OCI-LY3 (cell line): ENCODE data around the gene KDM4C.
"Not testable (repeated sequence)": the region's sequence is repeated elsewhere in the genome, so short reads cannot be mapped to it uniquely, and the experiment has no call there.

ENCODE experiments used
- H2AFZ ChIP-seq: fragments of 200-600, 300-600 bp; shearing (Covaris generic); 2 replicates; pipeline ENCODE4 v1.6.0; 2014; ENCODE audit warnings: antibody characterized with exemption, low read depth, low read length
- H3K27ac ChIP-seq: fragments of 200-600, 300-600 bp; sonication (generic); 2 replicates; pipeline ENCODE4 v1.5.1; 2014; ENCODE audit warnings: mild to moderate bottlenecking, low read length, moderate library complexity, mixed read lengths
- H3K27me3 ChIP-seq: fragments of 200-600, 300-600 bp; sonication (generic); 2 replicates; pipeline ENCODE4 v1.6.1; 2014; ENCODE audit warnings: low read depth, low read length, mixed read lengths
- H3K36me3 ChIP-seq: fragments of 200-600, 300-600 bp; sonication (generic); replicated peaks from 2 replicates; pipeline ENCODE3; 2014; ENCODE audit warnings: low read depth, low read length, mixed read lengths
- H3K4me1 ChIP-seq: fragments of 300-600, 200-600 bp; sonication (generic); 2 replicates; pipeline ENCODE4 v1.6.1; 2014; ENCODE audit warnings: low read length, mixed read lengths
- H3K4me2 ChIP-seq: fragments of 200-600, 300-600 bp; sonication (generic); 2 replicates; pipeline ENCODE4 v1.6.1; 2014; ENCODE audit warnings: low read length, mixed read lengths
- H3K4me3 ChIP-seq: fragments of 300-600, 200-600 bp; sonication (generic); 2 replicates; pipeline ENCODE4 v1.5.1; 2014; ENCODE audit warnings: antibody characterized with exemption, mild to moderate bottlenecking, low read length, moderate library complexity
- H3K79me2 ChIP-seq: fragments of 300-600, 200-600 bp; shearing (Covaris generic); 2 replicates; pipeline ENCODE4 v1.6.1; 2014; ENCODE audit warnings: mild to moderate bottlenecking, low read length, mixed read lengths
- H3K9ac ChIP-seq: fragments of 300-600, 200-600 bp; shearing (Covaris generic); 2 replicates; pipeline ENCODE4 v1.6.0; 2014; ENCODE audit warnings: mild to moderate bottlenecking, low read length, moderate library complexity
- H3K9me3 ChIP-seq: fragments of 200-600, 300-600 bp; shearing (Covaris generic); 2 replicates; pipeline ENCODE4 v1.6.1; 2014; ENCODE audit warnings: low read length, mixed read lengths; ENCODE audit not compliant: insufficient read depth
- H4K20me1 ChIP-seq: fragments of 200-600, 300-600 bp; sonication (generic); 2 replicates; pipeline ENCODE4 v1.6.1; 2016; ENCODE audit warnings: low read length, mixed read lengths; ENCODE audit not compliant: insufficient read depth
- CTCF ChIP-seq: fragments of 200-600, 300-600 bp; sonication (generic); IDR thresholded peaks from 2 replicates; pipeline ENCODE4 v1.5.1; 2014; ENCODE audit warnings: antibody characterized with exemption, low read length, low read depth
- EZH2phosphoT487 ChIP-seq: fragments of 200-600 bp; shearing (Covaris generic); IDR thresholded peaks from 2 replicates; pipeline ENCODE4 v1.6.1; 2018; ENCODE audit warnings: antibody characterized with exemption, mixed run types, low read depth

The KDM4C gene

DNA sequence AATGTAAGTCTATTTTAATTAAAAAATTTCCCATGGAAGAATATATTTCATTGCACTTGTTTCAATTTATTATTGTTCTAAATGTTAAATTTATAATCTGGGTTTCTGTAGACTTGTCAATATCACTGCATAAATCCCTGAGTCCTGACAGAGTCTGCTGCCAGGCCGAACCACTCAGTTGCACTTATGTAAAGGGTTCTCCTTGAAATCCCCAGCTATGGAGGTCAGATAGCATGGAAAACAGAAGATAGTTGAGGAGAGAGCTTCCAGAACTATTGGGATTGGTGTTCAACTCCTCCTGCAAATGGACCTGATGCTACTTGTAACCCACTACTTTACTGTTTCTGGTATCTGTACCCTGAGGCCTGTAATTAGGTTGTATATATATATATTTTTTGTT lies 37.2 kb downstream of the KDM4C start:
- Histone ChIP-seq H4K20me1 (peaks cover 15% of the 10 kb centered on the region; the same call in 1 of the 2 replicates), H3K27me3 (no peaks in the 10 kb centered on the region), H3K36me3 (peaks cover 15% of the 10 kb centered on the region), H3K79me2 (peaks cover 11% of the 10 kb centered on the region), H3K9me3 (no peaks in the 10 kb centered on the region), H3K9ac (no peak overlapping the region), H3K4me1 (no peaks in the 10 kb centered on the region), H3K4me2 (no peak overlapping the region), H3K27ac (no peak overlapping the region), H2AFZ (no peak overlapping the region), H3K4me3 (no peak overlapping the region)
- no peak for TF ChIP-seq CTCF
- TF ChIP-seq EZH2phosphoT487, result no peak

- Histone ChIP-seq H3K9ac (no peak overlapping the region), H3K36me3 (peaks cover 5% of the 10 kb centered on the region), H3K79me2 (no peaks in the 10 kb centered on the region), H3K27me3 (no peaks in the 10 kb centered on the region), H3K27ac (no peak overlapping the region), H3K4me1 (no peaks in the 10 kb centered on the region), H2AFZ (no peak overlapping the region), H4K20me1 (no peaks in the 10 kb centered on the region), H3K4me2 (no peak overlapping the region), H3K4me3 (no peak overlapping the region), H3K9me3 (no peaks in the 10 kb centered on the region)
- TF ChIP-seq CTCF, result no peak
- TF ChIP-seq EZH2phosphoT487, result no peak
Measured at GRCh38 chr9:6802926-6803325, 45.2 kb downstream of the KDM4C start.

DNA sequence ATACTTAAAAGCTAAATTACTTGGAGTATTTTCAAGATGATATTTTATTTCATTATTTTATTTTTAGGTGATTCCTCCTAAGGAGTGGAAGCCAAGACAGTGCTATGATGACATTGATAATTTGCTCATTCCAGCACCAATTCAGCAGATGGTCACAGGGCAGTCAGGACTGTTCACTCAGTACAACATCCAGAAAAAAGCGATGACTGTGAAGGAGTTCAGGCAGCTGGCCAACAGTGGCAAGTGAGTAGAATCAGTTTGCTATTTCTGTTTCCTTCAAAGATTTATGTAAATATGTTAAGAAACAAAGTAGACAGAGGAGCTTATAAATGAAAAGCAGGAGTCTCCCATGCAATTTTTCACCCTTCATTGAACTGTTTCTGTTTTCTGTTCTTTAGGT lies 47.8 kb downstream of the KDM4C start:
- Histone ChIP-seq H3K9ac (no peak overlapping the region), H3K79me2 (no peaks in the 10 kb centered on the region), H3K36me3 (peaks cover 5% of the 10 kb centered on the region), H3K4me3 (no peak overlapping the region), H3K4me2 (no peak overlapping the region), H3K4me1 (no peaks in the 10 kb centered on the region), H3K27me3 (no peaks in the 10 kb centered on the region), H3K9me3 (no peaks in the 10 kb centered on the region), H4K20me1 (no peaks in the 10 kb centered on the region), H3K27ac (no peak overlapping the region), H2AFZ (no peak overlapping the region)
- no peak for TF ChIP-seq EZH2phosphoT487
- no peak for TF ChIP-seq CTCF

- H3K27ac ChIP-seq, H3K9me3 ChIP-seq, H3K79me2 ChIP-seq, H3K9ac ChIP-seq, H3K4me2 ChIP-seq, H3K36me3 ChIP-seq, H2AFZ ChIP-seq, H4K20me1 ChIP-seq, H3K27me3 ChIP-seq, H3K4me3 ChIP-seq, H3K4me1 ChIP-seq: not testable (repeated sequence)
Measured at GRCh38 chr9:6806318-6806717, 48.5 kb downstream of the KDM4C start.

GRCh38 chr9:6807669-6808068 lies 49.9 kb downstream of the KDM4C start:
- not testable (repeated sequence) for H3K4me2 ChIP-seq, H3K36me3 ChIP-seq, H3K4me3 ChIP-seq, H4K20me1 ChIP-seq, H3K27me3 ChIP-seq, H2AFZ ChIP-seq, H3K4me1 ChIP-seq, H3K9ac ChIP-seq, H3K27ac ChIP-seq, H3K9me3 ChIP-seq, H3K79me2 ChIP-seq
